IPS-NIHi7 (cell line): ENCODE data around the gene ZNHIT2.

Source experiments
- DNase-seq: peaks from one replicate; pipeline ENCODE4 v3.0.0; 2012; ENCODE audit warnings: mixed read lengths; ENCODE audit errors: extremely low spot score

ZNHIT2 gene

GRCh38 chr11:65104628-65105027 is 12.9 kb downstream of the ZNHIT2 start:
- DNase-seq = no peak

GRCh38 chr11:65103476-65103875 is 14.0 kb downstream of the ZNHIT2 start:
- DNase-seq = no peak

- DNase-seq = no peak
Measured at GRCh38 chr11:65102142-65103095, 15.1 kb downstream of the ZNHIT2 start.

- DNase-seq = no peak
Measured at GRCh38 chr11:65100674-65101350, 16.7 kb downstream of the ZNHIT2 start.

- no peak for DNase-seq
Measured at GRCh38 chr11:65096926-65097325, 20.6 kb downstream of the ZNHIT2 start.

GRCh38 chr11:65095974-65096806 is 21.3 kb downstream of the ZNHIT2 start, which contains the start of gene VPS51:
Gene VPS51 (plus strand): TSS chr11:65096214. CDS start chr11:65096251, 37 bp downstream.
- DNase-seq = peak; percentile 94

GRCh38 chr11:65095427-65095826 is 22.1 kb downstream of the ZNHIT2 start:
- DNase-seq = no peak

GRCh38 chr11:65090628-65091027 is 26.9 kb downstream of the ZNHIT2 start:
- DNase-seq = no peak

GRCh38 chr11:65089621-65090020 is 27.9 kb downstream of the ZNHIT2 start:
- DNase-seq = no peak

- no peak for DNase-seq
Measured at GRCh38 chr11:65087827-65088226, 29.7 kb downstream of the ZNHIT2 start.

- DNase-seq = no peak
Measured at GRCh38 chr11:65087216-65087615, 30.3 kb downstream of the ZNHIT2 start.

- no peak for DNase-seq
Measured at GRCh38 chr11:65086809-65087208, 30.7 kb downstream of the ZNHIT2 start.

GRCh38 chr11:65085446-65085845 is 32.1 kb downstream of the ZNHIT2 start:
- DNase-seq = no peak

GRCh38 chr11:65084598-65085375 is 32.7 kb downstream of the ZNHIT2 start:
- DNase-seq = no peak

- peak; percentile 99 for DNase-seq
Measured at GRCh38 chr11:65083834-65084597, 33.5 kb downstream of the ZNHIT2 start, which contains the start of the genes CDCA5 and ZFPL1. Gene CDCA5 (minus strand): TSS chr11:65084040. CDS start chr11:65083978, 62 bp downstream. Gene ZFPL1 (plus strand): TSS chr11:65084222. CDS start chr11:65084699, 477 bp downstream.

- DNase-seq = no peak
Measured at GRCh38 chr11:65083134-65083833, 34.2 kb downstream of the ZNHIT2 start.

GRCh38 chr11:65078786-65079342 is 38.6 kb downstream of the ZNHIT2 start:
- no peak for DNase-seq

GRCh38 chr11:65078151-65078550 is 39.4 kb downstream of the ZNHIT2 start:
- peak; percentile 76 for DNase-seq

GRCh38 chr11:65077451-65077850 is 40.0 kb downstream of the ZNHIT2 start:
- DNase-seq = peak; percentile 8
